PC-3 (cell line): ENCODE measurements around the gene KIF4B. TPM values are rescaled to one million over a fixed set of nuclear protein-coding genes. Genes with fewer than 3 reads are reported as not detected.
A peak's percentile ranks its signal among the peaks of the same experiment; 100 is the strongest.

Experiments used
- ATAC-seq: fragments of 200-7000 bp; cut with Tn5 transposase; 2 replicates; pipeline ENCODE4 v1.9.1; 2020; ENCODE audit warnings: mild to moderate bottlenecking, moderate library complexity
- BruUV-seq: library from RNA; stranded (reverse); fragments of 400-500 nt; replicated peaks from 2 replicates; lab custom pipeline; 2021; lab: Mats Ljungman, UMichigan
- CTCF ChIA-PET: fragments of 300-600 bp; sonication (Branson Sonifier 250); formaldehyde crosslinking; loops from one replicate; lab custom pipeline; 2022; ENCODE audit warnings: antibody characterized with exemption; lab: Charles Lee
- POLR2A ChIA-PET: fragments of 300-600 bp; sonication (Branson Sonifier 250); formaldehyde crosslinking; loops from one replicate; lab custom pipeline; 2022; ENCODE audit warnings: antibody characterized with exemption; ENCODE audit not compliant: unreplicated experiment; lab: Charles Lee
- DNase-seq: peaks from one replicate; pipeline ENCODE4 v3.0.0-alpha.2; 2015
- H2AFZ ChIP-seq: fragments of 300-600 bp; sonication (generic); 2 replicates; pipeline ENCODE4 v1.6.0; 2016; ENCODE audit warnings: antibody characterized with exemption, low read length
- H3F3A ChIP-seq: fragments of 300-600 bp; sonication (generic); one replicate; pipeline ENCODE4 v1.6.0; 2017; ENCODE audit warnings: antibody characterized with exemption, low read length, control low read depth, mild to moderate bottlenecking; ENCODE audit not compliant: unreplicated experiment
- H3K27ac ChIP-seq: fragments of 300-600 bp; sonication (generic); 2 replicates; pipeline ENCODE4 v1.5.1; 2016; ENCODE audit warnings: mild to moderate bottlenecking, low read length
- H3K27me3 ChIP-seq: fragments of 300-600 bp; sonication (generic); 2 replicates; pipeline ENCODE4 v1.6.1; 2016; ENCODE audit warnings: low read length, mixed read lengths
- H3K36me3 ChIP-seq: fragments of 300-600 bp; sonication (generic); 2 replicates; pipeline ENCODE4 v1.6.1; 2016; ENCODE audit warnings: low read depth, mixed run types, low read length, mixed read lengths
- H3K4me1 ChIP-seq: fragments of 300-600 bp; sonication (generic); 2 replicates; pipeline ENCODE4 v1.5.1; 2016; ENCODE audit warnings: low read length; ENCODE audit not compliant: insufficient read depth
- H3K4me2 ChIP-seq: fragments of 300-600 bp; sonication (generic); 2 replicates; pipeline ENCODE4 v1.6.0; 2016; ENCODE audit warnings: low read length
- H3K4me3 ChIP-seq: fragments of 300-600 bp; sonication (generic); 2 replicates; pipeline ENCODE4 v1.5.1; 2016; ENCODE audit warnings: mild to moderate bottlenecking, low read length, mixed read lengths
- H3K79me2 ChIP-seq: fragments of 300-600 bp; sonication (generic); 2 replicates; pipeline ENCODE4 v1.6.1; 2017; ENCODE audit warnings: low read length, mixed read lengths
- H3K9ac ChIP-seq: fragments of 300-600 bp; sonication (generic); 2 replicates; pipeline ENCODE4 v1.6.0; 2016; ENCODE audit warnings: mild to moderate bottlenecking, low read length
- H3K9me2 ChIP-seq: fragments of 300-600 bp; sonication (generic); replicated peaks from 2 replicates; pipeline ENCODE4 v1.6.1; 2016; ENCODE audit warnings: mixed run types, low read length, mixed read lengths
- H3K9me3 ChIP-seq: fragments of 300-600 bp; sonication (generic); 2 replicates; pipeline ENCODE4 v1.6.1; 2016; ENCODE audit warnings: low read length, mixed read lengths
- H4K20me1 ChIP-seq: fragments of 300-600 bp; sonication (generic); 2 replicates; pipeline ENCODE4 v1.6.1; 2016; ENCODE audit warnings: low read length, mixed read lengths
- CTCF ChIP-seq: fragments of 300-600 bp; sonication (generic); conservative IDR thresholded peaks from 2 replicates; pipeline ENCODE4 v1.5.1; 2017; ENCODE audit warnings: antibody characterized with exemption, low read depth, mild to moderate bottlenecking, low read length
- EZH2 ChIP-seq: fragments of 300-600 bp; sonication (generic); IDR thresholded peaks from one replicate; pipeline ENCODE4 v1.6.1; 2017; ENCODE audit warnings: antibody characterized with exemption, mild to moderate bottlenecking, low read length; ENCODE audit not compliant: unreplicated experiment
- EZH2phosphoT487 ChIP-seq: fragments of 300-600 bp; sonication (generic); IDR thresholded peaks from 2 replicates; pipeline ENCODE4 v1.6.1; 2018; ENCODE audit warnings: mild to moderate bottlenecking, antibody characterized with exemption, low read length, borderline replicate concordance
- intact Hi-C: fragments of 100-400 bp; cut with micrococcal nuclease; formaldehyde crosslinking; loops from 2 replicates; pipeline ENCODE4 v1.9.0; 2023
- total RNA-seq: library from RNA; depleted of rRNA; stranded (reverse); fragments of >200 nt; gene quantifications from 2 replicates; pipeline ENCODE4 v1.2.3, GENCODE V29; 2014

KIF4B gene
- total RNA-seq, 1 experiment from 2014 or later = not detected

GRCh38 chr5:154966874-154967273, 46.7 kb upstream of the KIF4B start:
- no peak overlapping the region for H3K4me2 ChIP-seq
- no peak for TF ChIP-seq CTCF
- TF ChIP-seq EZH2phosphoT487 = no peak
- no peak for TF ChIP-seq EZH2
- CTCF ChIA-PET = no interaction called here
- no peaks in the 10 kb centered on the region for H3K27me3 ChIP-seq
- H3F3A ChIP-seq = peaks cover 3% of the 10 kb centered on the region
- H2AFZ ChIP-seq = no peak overlapping the region
- POLR2A ChIA-PET = no interaction called here
- peaks cover 18% of the 10 kb centered on the region for H3K4me1 ChIP-seq
- no TSS peak for BruUV-seq
- no peak for ATAC-seq
- DNase-seq = no peak
- H3K4me3 ChIP-seq = no peak overlapping the region
- no peaks in the 10 kb centered on the region for H4K20me1 ChIP-seq
- H3K79me2 ChIP-seq = peaks cover 12% of the 10 kb centered on the region
- H3K27ac ChIP-seq = no peak overlapping the region
- no peaks in the 10 kb centered on the region for H3K9me3 ChIP-seq
- peaks cover 3% of the 10 kb centered on the region; the same call in 1 of the 2 replicates for H3K36me3 ChIP-seq
- H3K9me2 ChIP-seq = no peaks in the 10 kb centered on the region
- intact Hi-C loops = loop anchor here (2.0 kb wide), 1 partner anchor 22 kb away; no protein-coding TSS in a partner anchor
- no peak overlapping the region for H3K9ac ChIP-seq

GRCh38 chr5:154967421-154968024, 46.0 kb upstream of the KIF4B start:
- H3K9me2 ChIP-seq = no peaks in the 10 kb centered on the region
- H3F3A ChIP-seq = peaks cover 3% of the 10 kb centered on the region
- no peak overlapping the region for H3K9ac ChIP-seq
- no peak overlapping the region for H2AFZ ChIP-seq
- H3K36me3 ChIP-seq = peaks cover 3% of the 10 kb centered on the region; the same call in 1 of the 2 replicates
- no peaks in the 10 kb centered on the region for H4K20me1 ChIP-seq
- TF ChIP-seq CTCF = peak; percentile 69
- no peak for TF ChIP-seq EZH2phosphoT487
- TF ChIP-seq EZH2 = no peak
- no peaks in the 10 kb centered on the region for H3K27me3 ChIP-seq
- no peak overlapping the region for H3K4me3 ChIP-seq
- peaks cover 13% of the 10 kb centered on the region; the same call in 1 of the 2 replicates for H3K4me1 ChIP-seq
- intact Hi-C loops = loop anchor here (2.0 kb wide), 1 partner anchor 23 kb away; no protein-coding TSS in a partner anchor
- ChIA-PET POLR2A (no interaction called here), CTCF (no interaction called here)
- DNase-seq (peak; percentile 41), ATAC-seq (no peak)
- peaks cover 12% of the 10 kb centered on the region for H3K79me2 ChIP-seq
- BruUV-seq = no TSS peak
- no peak overlapping the region for H3K4me2 ChIP-seq
- no peak overlapping the region for H3K27ac ChIP-seq
- no peaks in the 10 kb centered on the region for H3K9me3 ChIP-seq

GRCh38 chr5:154968953-154969352, 44.6 kb upstream of the KIF4B start:
- no peaks in the 10 kb centered on the region for H3K9me3 ChIP-seq
- H2AFZ ChIP-seq = no peak overlapping the region
- CTCF ChIA-PET = no interaction called here
- peaks cover 4% of the 10 kb centered on the region; the same call in 1 of the 2 replicates for H3K79me2 ChIP-seq
- peaks cover 8% of the 10 kb centered on the region; the same call in 1 of the 2 replicates for H3K4me1 ChIP-seq
- no peaks in the 10 kb centered on the region for H3K27me3 ChIP-seq
- H3K4me3 ChIP-seq = no peak overlapping the region
- no peak overlapping the region for H3K27ac ChIP-seq
- ATAC-seq (no peak), DNase-seq (no peak)
- H3K9ac ChIP-seq = no peak overlapping the region
- H3K36me3 ChIP-seq = peaks cover 3% of the 10 kb centered on the region; the same call in 1 of the 2 replicates
- peaks cover 3% of the 10 kb centered on the region for H3F3A ChIP-seq
- intact Hi-C loops = no loop called here
- TF ChIP-seq EZH2phosphoT487 = no peak
- no peak for TF ChIP-seq CTCF
- no peak for TF ChIP-seq EZH2
- POLR2A ChIA-PET = no interaction called here
- BruUV-seq = no TSS peak
- no peaks in the 10 kb centered on the region for H4K20me1 ChIP-seq
- H3K4me2 ChIP-seq = no peak overlapping the region
- no peaks in the 10 kb centered on the region for H3K9me2 ChIP-seq
